IPS DF 6.9 (cell line): Measurements from ENCODE around the gene PSMG4.

ENCODE experiments used
- DNase-seq: peaks from one replicate; pipeline ENCODE4 v3.0.0-alpha.2; 2013; ENCODE audit warnings: low read depth, low spot score
- H3K27ac ChIP-seq: one replicate; pipeline ENCODE4 v1.5.1; 2013; ENCODE audit warnings: low read length, control low read depth
- H3K27me3 ChIP-seq: 2 replicates; pipeline ENCODE4 v1.6.1; 2013; ENCODE audit warnings: mild to moderate bottlenecking, low read length; ENCODE audit not compliant: control insufficient read depth, insufficient read depth
- H3K36me3 ChIP-seq: 2 replicates; pipeline ENCODE4 v1.6.1; 2013; ENCODE audit warnings: low read length; ENCODE audit not compliant: control insufficient read depth, insufficient read depth
- H3K4me1 ChIP-seq: 2 replicates; pipeline ENCODE4 v1.6.1; 2013; ENCODE audit warnings: low read length; ENCODE audit not compliant: control insufficient read depth, insufficient read depth
- H3K4me3 ChIP-seq: 2 replicates; pipeline ENCODE4 v1.5.1; 2013; ENCODE audit warnings: mild to moderate bottlenecking, low read length
- H3K9me3 ChIP-seq: 2 replicates; pipeline ENCODE4 v1.6.1; 2013; ENCODE audit warnings: low read length, inconsistent platforms; ENCODE audit not compliant: control insufficient read depth, insufficient read depth
- WGBS: extraction: QIAGEN DNeasy Blood & Tissue Kit; methylation state at CpG from one replicate; pipeline ENCODE4 v1.1.7; 2013; ENCODE audit warnings: mixed read lengths, missing lambda C conversion rate; ENCODE audit not compliant: insufficient read length, insufficient coverage; 5-methylcytosine and 5-hydroxymethylcytosine counted together

PSMG4 gene, protein sequence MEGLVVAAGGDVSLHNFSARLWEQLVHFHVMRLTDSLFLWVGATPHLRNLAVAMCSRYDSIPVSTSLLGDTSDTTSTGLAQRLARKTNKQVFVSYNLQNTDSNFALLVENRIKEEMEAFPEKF

GRCh38 chr6:3258720-3259490, at the start of gene PSMG4:
TSS of gene PSMG4 (plus strand) at chr6:3258947. CDS start at chr6:3259023, 76 bp downstream.
- no peak within 1 kb of the TSS for H3K27ac ChIP-seq
- no peaks in the 10 kb centered on the region; the same call in 1 of the 2 replicates for H3K4me1 ChIP-seq
- peak within 1 kb of the TSS; percentile 99 for H3K4me3 ChIP-seq
- no peaks in the 10 kb centered on the region for H3K27me3 ChIP-seq
- peaks cover 4% of the 10 kb centered on the region for H3K36me3 ChIP-seq
- DNase-seq, result peak; percentile 63
- no CpG with 5 or more reads among the region's 80 CpGs for WGBS
- H3K9me3 ChIP-seq, result no peaks in the 10 kb centered on the region

GRCh38 chr6:3209114-3210023, 49.4 kb upstream of the PSMG4 start:
- H3K4me1 ChIP-seq, result peaks cover 3% of the 10 kb centered on the region; the same call in 1 of the 2 replicates
- no peaks in the 10 kb centered on the region for H3K36me3 ChIP-seq
- no peaks in the 10 kb centered on the region for H3K27me3 ChIP-seq
- no peak overlapping the region for H3K4me3 ChIP-seq
- no peak for DNase-seq
- no CpG with 5 or more reads among the region's 17 CpGs for WGBS
- no peaks in the 10 kb centered on the region for H3K9me3 ChIP-seq
- H3K27ac ChIP-seq, result no peak overlapping the region

DNA sequence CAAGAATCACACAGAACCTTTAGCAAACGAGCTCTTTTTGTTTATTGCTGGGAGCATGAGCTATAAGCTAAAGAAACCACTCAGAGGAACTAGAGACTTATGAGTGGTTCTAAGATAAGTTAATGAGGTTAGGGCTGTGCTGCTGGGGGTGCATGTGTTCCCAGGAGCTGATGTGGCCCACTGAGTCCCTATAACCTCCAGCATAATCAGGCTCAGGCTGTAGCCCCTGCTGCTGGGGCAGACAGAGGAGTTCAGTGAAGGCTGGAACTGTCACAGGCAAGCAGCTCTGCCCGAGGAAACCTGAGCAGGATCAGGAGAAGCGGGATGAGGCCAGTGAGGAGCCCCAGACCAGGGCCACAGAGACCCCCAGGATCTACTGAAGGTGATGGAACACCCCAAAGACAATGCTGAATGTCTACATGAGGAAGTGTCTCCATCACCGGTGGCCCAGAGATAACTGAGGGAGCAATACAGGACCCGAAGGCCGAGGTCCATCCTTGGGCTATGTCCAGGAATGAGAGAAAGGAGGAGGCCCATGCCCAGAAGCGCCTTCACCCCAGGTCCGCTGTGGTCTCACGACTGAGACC, 48.6 kb upstream of the PSMG4 start:
- Histone ChIP-seq H3K27ac (no peak overlapping the region), H3K36me3 (no peaks in the 10 kb centered on the region), H3K9me3 (no peaks in the 10 kb centered on the region), H3K27me3 (no peaks in the 10 kb centered on the region), H3K4me3 (no peak overlapping the region), H3K4me1 (peaks cover 3% of the 10 kb centered on the region; the same call in 1 of the 2 replicates)
- no CpG with 5 or more reads among the region's 9 CpGs for WGBS
- no peak for DNase-seq

- Histone ChIP-seq H3K4me3 (no peak overlapping the region), H3K27me3 (no peaks in the 10 kb centered on the region), H3K9me3 (no peaks in the 10 kb centered on the region), H3K4me1 (peaks cover 3% of the 10 kb centered on the region; the same call in 1 of the 2 replicates), H3K36me3 (no peaks in the 10 kb centered on the region), H3K27ac (no peak overlapping the region)
- no CpG with 5 or more reads among the region's 5 CpGs for WGBS
- DNase-seq, result no peak
Observed at GRCh38 chr6:3211681-3212080, 47.1 kb upstream of the PSMG4 start.

DNA sequence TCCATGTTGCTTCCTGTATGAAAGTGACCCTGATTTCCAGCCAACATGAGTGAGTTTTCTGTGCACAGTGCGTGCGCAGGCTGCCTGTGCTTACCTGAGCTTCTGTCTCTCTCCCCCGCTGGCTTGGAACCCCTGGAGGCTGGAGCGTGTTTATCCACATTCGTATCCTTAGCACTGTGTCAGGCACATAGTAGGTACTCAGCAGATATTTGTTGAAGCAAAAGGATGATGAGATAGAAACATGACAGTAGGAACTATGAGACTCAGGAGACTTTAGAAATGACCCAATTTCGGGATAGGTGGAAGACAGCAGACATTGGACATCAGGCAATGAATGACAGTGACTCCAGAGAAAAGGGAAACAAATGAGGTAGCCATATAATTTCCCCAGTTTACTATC, 46.5 kb upstream of the PSMG4 start:
- H3K36me3 ChIP-seq, result no peaks in the 10 kb centered on the region
- H3K9me3 ChIP-seq, result no peaks in the 10 kb centered on the region
- no peak overlapping the region for H3K27ac ChIP-seq
- H3K4me3 ChIP-seq, result no peak overlapping the region
- H3K27me3 ChIP-seq, result no peaks in the 10 kb centered on the region
- no peak for DNase-seq
- no CpG with 5 or more reads among the region's 6 CpGs for WGBS
- peaks cover 3% of the 10 kb centered on the region; the same call in 1 of the 2 replicates for H3K4me1 ChIP-seq

- DNase-seq, result no peak
- no CpG with 5 or more reads among the region's 2 CpGs for WGBS
- no peak overlapping the region for H3K4me3 ChIP-seq
- no peaks in the 10 kb centered on the region for H3K36me3 ChIP-seq
- no peaks in the 10 kb centered on the region for H3K27me3 ChIP-seq
- no peak overlapping the region for H3K27ac ChIP-seq
- no peaks in the 10 kb centered on the region for H3K4me1 ChIP-seq
- no peaks in the 10 kb centered on the region for H3K9me3 ChIP-seq
Observed at GRCh38 chr6:3213334-3213695, 45.4 kb upstream of the PSMG4 start.

DNA sequence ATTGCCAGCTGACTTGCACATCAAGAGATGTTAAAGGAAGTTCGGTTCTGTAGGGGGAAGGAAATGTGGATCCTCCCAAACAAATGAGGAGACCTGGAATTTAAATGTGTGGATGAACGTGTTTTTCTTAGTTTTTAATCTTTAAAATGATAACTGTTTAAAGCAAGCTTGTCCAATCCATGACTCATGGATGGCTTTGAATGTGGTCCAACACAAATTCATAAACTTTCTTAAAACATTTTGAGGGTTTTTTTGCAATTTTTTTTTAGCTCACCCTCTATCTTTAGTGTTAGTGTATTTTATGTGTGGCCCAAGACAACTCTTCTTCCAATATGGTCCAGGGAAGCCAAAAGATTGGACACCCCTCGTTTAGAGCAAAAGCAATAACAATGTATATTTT, 43.8 kb upstream of the PSMG4 start:
- Histone ChIP-seq H3K36me3 (no peaks in the 10 kb centered on the region), H3K4me1 (no peaks in the 10 kb centered on the region), H3K4me3 (no peak overlapping the region), H3K9me3 (no peaks in the 10 kb centered on the region), H3K27ac (no peak overlapping the region), H3K27me3 (no peaks in the 10 kb centered on the region)
- WGBS, result no CpG with 5 or more reads among the region's 3 CpGs
- no peak for DNase-seq

GRCh38 chr6:3217286-3217685, 41.5 kb upstream of the PSMG4 start:
- no CpG with 5 or more reads among the region's 2 CpGs for WGBS
- Histone ChIP-seq H3K27ac (no peak overlapping the region), H3K4me1 (0 out of 2 replicates have a peak, but pooled peaks cover 1% of the 10 kb centered on the region), H3K27me3 (no peaks in the 10 kb centered on the region), H3K9me3 (no peaks in the 10 kb centered on the region), H3K36me3 (no peaks in the 10 kb centered on the region), H3K4me3 (no peak overlapping the region)
- no peak for DNase-seq

- WGBS, result no CpG with 5 or more reads among the region's 10 CpGs
- Histone ChIP-seq H3K4me3 (no peak overlapping the region), H3K36me3 (no peaks in the 10 kb centered on the region), H3K27me3 (no peaks in the 10 kb centered on the region), H3K4me1 (0 out of 2 replicates have a peak, but pooled peaks cover 1% of the 10 kb centered on the region), H3K9me3 (no peaks in the 10 kb centered on the region), H3K27ac (no peak overlapping the region)
- no peak for DNase-seq
Observed at GRCh38 chr6:3218266-3218665, 40.5 kb upstream of the PSMG4 start.

GRCh38 chr6:3220366-3220765, 38.4 kb upstream of the PSMG4 start:
- Histone ChIP-seq H3K27ac (no peak overlapping the region), H3K36me3 (peaks cover 3% of the 10 kb centered on the region; the same call in 1 of the 2 replicates), H3K27me3 (no peaks in the 10 kb centered on the region), H3K4me3 (no peak overlapping the region), H3K9me3 (no peaks in the 10 kb centered on the region), H3K4me1 (0 out of 2 replicates have a peak, but pooled peaks cover 1% of the 10 kb centered on the region)
- no peak for DNase-seq
- no CpG with 5 or more reads among the region's 2 CpGs for WGBS
